DMS114 treated with DMSO at 0.1 percent for 48 hours (cell line): ENCODE results near the gene OR52A5.

ENCODE experiments used
- DNase-seq: peaks from one replicate; lab custom pipeline; 2025; ENCODE audit not compliant: unreplicated experiment; lab: John Stamatoyannopoulos, UW

OR52A5 gene

DNA sequence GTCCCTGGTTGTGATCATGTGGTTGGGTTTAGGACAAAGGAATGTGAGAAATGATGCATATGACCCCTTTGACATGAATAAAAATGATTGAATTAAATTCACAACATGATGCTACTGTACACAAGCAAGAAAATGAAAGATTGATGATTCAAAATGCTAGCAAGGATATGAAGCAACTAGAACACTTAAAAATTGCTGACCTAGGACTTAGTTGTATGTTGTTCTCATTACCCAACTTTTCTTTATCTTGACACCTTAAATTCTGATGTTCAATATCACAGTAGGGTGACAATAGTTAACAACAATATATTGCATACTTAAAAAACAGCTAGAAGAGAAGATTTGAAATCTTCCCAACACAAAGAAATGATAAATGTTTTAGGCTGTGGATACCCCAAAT lies 20.6 kb downstream of the OR52A5 start:
- no peak for DNase-seq

DNA sequence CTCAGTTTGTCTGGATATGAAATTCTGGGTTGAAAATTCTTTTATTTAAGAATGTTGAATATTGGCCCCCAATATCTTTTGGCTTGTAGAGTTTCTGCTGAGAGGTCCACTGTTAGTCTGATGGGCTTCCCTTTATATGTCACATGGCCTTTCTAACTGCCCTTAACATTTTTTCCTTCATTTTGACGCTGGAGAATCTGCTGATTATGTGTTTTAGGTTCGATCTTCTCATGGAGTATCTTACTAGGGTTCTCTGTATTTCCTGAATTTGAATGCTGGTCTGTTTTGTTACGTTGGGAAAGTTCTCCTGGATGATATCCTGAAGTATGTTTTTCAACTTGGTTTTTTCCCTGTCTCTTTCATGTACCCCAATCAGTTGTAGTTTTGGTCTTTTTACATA lies 22.8 kb downstream of the OR52A5 start:
- no peak for DNase-seq

DNA sequence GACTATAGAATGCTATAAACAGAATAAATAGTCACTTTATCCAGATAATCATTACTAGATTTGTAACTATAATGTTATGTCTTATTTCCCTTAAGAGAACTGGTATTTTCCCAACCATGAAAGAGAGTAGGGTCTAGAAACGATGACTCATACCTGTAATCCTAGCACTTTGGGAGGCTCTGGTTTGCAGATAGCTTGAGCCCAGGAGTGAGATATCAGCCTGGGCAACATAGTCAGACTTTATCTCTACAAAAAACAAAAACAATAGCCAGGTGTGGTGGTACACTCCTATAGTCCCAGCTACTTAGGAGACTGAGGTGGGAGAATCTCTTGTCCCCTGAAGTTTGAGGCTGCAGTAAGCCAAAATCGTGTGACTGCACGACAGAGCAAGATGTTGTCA lies 30.9 kb downstream of the OR52A5 start:
- DNase-seq: no peak

DNA sequence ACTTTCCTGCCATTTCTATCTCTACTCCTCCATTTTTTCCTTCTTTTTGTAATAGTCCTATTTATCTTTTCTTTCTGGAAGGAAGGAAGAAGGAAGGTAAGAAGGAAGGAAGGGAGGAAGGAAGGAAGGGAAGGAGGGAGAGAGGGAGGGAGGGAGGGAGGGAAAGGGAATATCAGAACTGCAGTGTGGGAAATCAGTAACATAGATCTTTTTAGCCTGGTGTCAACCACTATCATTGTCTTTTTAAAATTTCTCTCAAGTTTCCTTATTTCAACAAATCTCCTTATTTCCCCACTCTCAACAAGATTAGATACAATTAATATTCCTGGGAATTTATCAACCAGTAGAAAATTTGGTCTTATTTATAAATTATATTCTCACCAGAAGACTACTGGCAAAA lies 35.1 kb downstream of the OR52A5 start:
- DNase-seq: no peak

DNA sequence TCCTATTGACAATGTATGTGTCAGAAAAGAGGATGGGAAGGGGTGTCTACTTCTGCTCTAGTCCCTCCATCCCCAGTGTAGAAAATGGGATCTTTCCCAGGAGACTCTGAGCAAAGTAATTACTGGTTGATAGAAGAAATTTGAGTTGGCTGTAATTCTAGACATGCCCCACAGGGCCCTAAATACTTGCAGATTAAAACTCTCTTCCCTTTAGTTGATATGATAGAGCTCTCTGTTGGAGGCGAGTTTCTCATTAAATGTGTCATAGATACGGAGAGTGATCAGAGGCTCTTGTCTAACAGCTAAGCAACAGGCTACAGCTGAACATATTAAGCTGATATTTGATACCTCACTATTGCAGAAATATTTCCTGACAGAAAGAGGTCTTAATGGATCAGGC lies 35.9 kb downstream of the OR52A5 start:
- DNase-seq: no peak

DNA sequence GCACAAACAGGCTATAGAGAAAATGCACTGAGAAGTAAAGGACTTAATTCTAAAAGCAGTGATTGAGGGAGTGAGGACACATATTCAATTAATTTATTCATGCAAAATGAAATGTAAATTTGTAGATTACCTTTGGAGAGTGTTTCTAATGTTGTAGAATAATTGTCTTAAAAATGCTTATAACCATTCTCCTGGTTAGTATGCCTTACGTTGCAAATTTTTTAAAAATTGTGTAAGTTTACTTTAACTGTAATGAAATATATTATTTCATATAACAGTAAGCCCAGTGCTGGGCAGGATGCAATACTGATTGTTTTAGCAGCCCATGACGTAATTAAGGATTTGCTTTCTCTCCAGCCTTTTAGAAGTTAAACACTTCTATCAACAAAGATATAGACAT lies 42.1 kb downstream of the OR52A5 start:
- no peak for DNase-seq

DNA sequence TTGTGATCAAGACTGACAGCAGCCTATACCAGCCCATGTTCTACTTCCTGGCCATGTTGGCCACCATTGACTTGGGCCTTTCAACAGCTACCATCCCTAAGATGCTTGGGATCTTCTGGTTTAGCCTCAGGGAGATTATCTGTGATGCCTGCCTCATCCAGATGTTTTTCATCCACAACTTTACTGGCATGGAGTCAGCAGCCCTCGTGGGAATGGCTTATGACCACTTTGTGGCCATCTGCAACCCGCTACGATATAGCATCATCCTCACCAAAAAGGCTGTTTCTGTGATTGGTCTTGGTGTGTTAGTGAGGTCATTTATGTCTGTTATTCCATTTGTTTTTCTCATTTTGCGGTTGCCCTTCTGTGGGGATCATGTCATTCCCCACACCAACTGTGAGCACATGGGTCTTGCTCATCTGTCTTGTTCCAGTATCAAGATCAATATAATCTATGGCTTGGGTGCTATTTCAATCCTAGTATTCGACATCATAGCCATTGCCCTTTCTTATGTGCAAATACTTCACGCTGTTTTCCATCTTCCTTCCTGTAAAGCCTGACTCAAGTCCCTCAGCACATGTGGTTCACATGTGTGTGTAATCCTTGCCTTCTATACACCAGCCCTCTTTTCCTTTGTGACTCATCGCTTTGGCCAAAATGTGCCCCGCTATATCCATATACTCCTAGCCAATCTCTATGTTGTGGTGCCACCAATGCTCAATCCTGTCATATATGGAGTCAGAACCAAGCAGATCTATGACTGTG lies 45.2 kb downstream of the OR52A5 start:
- DNase-seq: no peak

DNA sequence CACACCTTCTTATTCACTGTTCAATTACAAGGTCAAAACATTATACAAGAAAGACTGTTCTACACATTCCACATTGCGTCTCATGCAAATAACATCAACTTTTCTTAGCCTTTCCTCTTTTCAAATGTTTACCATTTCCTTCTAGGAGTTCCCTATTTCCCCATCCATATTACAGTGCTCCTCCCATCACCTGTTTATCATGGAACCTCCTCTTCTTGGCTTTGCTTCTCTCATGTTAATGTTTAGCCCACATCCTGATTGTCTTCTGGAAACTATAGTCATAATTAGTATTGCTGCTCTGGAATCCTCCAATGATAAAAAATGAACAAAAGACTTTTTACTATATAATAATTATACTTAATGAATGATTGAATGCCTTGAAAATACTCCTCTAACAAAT lies 47.5 kb downstream of the OR52A5 start:
- DNase-seq: no peak

DNA sequence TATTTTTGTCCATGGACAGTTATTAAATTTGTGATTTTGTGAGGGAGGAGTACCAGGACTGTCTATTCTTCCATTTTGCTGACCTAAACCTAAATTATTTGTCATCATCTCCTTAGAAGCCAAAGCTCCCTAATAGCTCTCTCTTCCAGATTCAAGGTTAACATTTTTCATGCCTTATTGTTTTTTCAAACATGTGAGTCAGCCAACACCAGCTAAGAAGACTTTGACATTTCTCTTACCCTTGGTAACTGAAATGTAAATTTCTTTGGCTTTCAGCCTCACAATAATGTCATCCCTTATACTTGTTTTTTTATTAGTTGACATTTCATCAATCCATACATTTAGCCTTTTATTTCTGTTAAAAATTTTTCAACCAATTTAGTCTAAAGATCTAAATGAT lies 49.6 kb downstream of the OR52A5 start:
- DNase-seq: no peak

DNA sequence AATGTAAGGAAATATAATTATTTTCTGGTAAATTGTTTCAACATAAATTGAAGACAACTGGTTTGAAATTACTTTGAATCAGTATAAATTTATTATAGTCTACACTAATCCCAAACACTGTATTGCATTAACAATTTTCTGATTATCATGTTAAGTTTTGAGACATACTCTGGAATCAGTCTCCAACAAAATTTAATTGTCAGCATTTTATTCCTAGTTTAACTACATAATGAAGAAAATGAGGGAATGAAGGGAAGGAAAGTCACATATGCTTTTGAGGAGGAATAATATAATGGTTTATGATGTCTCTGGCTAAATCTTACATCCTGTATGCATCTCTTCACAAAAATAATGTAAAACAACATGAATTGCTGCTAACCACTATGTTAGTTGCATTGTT lies 54.6 kb downstream of the OR52A5 start:
- no peak for DNase-seq

DNA sequence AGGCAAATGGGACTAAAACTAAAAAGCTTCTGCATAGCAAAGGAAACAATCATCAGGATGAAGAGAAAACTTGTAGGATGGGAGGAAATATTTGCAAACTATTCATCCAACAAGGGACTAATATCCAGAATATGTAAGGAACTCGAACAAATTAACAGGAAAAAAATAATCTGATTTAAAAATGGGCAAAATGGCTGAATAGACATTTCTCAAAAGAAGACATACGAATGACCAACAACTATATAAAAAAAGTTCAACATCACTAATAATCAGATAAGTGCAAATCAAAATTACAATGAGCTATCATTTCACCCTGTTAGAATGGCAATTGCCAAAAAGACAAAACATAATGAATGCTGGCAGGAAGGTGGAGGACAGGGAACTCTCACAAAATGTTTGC lies 56.8 kb downstream of the OR52A5 start:
- no peak for DNase-seq
